WI38 (cell line): ENCODE results near the gene AQP1.

Experiments used
- H3K4me3 ChIP-seq: 2 replicates; pipeline ENCODE4 v1.5.1; 2011; ENCODE audit warnings: low read depth, mild to moderate bottlenecking, control low read depth, low read length
- CTCF ChIP-seq: IDR thresholded peaks from 2 replicates; pipeline ENCODE4 v1.5.1; 2012; ENCODE audit warnings: low read depth, mild to moderate bottlenecking, control low read depth, low read length

Gene AQP1

GRCh38 chr7:30906014-30906413 is 5.6 kb upstream of the AQP1 start:
- TF ChIP-seq CTCF = no peak
- H3K4me3 ChIP-seq = no peak overlapping the region

GRCh38 chr7:30906515-30907240 is 5.0 kb upstream of the AQP1 start:
- H3K4me3 ChIP-seq = no peak overlapping the region
- no peak for TF ChIP-seq CTCF

- H3K4me3 ChIP-seq = no peak overlapping the region
- TF ChIP-seq CTCF = no peak
Measured at GRCh38 chr7:30907527-30908267, 4.0 kb upstream of the AQP1 start.

GRCh38 chr7:30908681-30909080 is 3.0 kb upstream of the AQP1 start:
- H3K4me3 ChIP-seq = no peak overlapping the region
- TF ChIP-seq CTCF = no peak

GRCh38 chr7:30909431-30909830 is 2.2 kb upstream of the AQP1 start:
- no peak overlapping the region for H3K4me3 ChIP-seq
- TF ChIP-seq CTCF = no peak

- H3K4me3 ChIP-seq = no peak overlapping the region
- TF ChIP-seq CTCF = no peak
Measured at GRCh38 chr7:30910411-30911073, 1.1 kb upstream of the AQP1 start.

GRCh38 chr7:30911133-30911532 is 520 bp upstream of the AQP1 start:
- no peak for TF ChIP-seq CTCF
- no peak overlapping the region for H3K4me3 ChIP-seq
